Keratinocyte (primary cell): Measurements from ENCODE around the gene TEKT5. TPM values are rescaled to one million over a fixed set of nuclear protein-coding genes. Genes with fewer than 3 reads are reported as not detected.

Experiments used
- DNase-seq: peaks from one replicate; pipeline ENCODE4 v3.0.0-alpha.2; 2011; ENCODE audit warnings: low read depth, missing footprints, low spot score
- FAIRE-seq: peaks from 2 replicates; lab custom pipeline; 2011; peaks lifted over from hg19 to GRCh38; lab: Jason Lieb, UNC
- H2AFZ ChIP-seq: 2 replicates; pipeline ENCODE4 v1.6.0; 2012; ENCODE audit warnings: low read length, control low read depth, inconsistent platforms; ENCODE audit not compliant: control insufficient read depth
- H3K27ac ChIP-seq: 2 replicates; pipeline ENCODE4 v1.5.1; 2011; ENCODE audit warnings: low read length; ENCODE audit not compliant: control insufficient read depth, insufficient read depth
- H3K27me3 ChIP-seq: 3 replicates; pipeline ENCODE4 v1.6.0; 2011; ENCODE audit warnings: low read length; ENCODE audit not compliant: control insufficient read depth, insufficient read depth; ENCODE audit errors: extremely low read depth
- H3K36me3 ChIP-seq, 2 experiments: 2 replicates in 1 of 2; 3 replicates in 1 of 2; pipeline ENCODE4 v1.5.1; 2011; ENCODE audit warnings: low read length in 2 of 2, mild to moderate bottlenecking in 1 of 2; ENCODE audit not compliant: control insufficient read depth in 2 of 2, insufficient read depth in 2 of 2; ENCODE audit errors: extremely low read depth in 1 of 2
- H3K4me1 ChIP-seq: 3 replicates; pipeline ENCODE4 v1.5.1; 2011; ENCODE audit warnings: low read length; ENCODE audit not compliant: control insufficient read depth, insufficient read depth; ENCODE audit errors: extremely low read depth
- H3K4me2 ChIP-seq: 3 replicates; pipeline ENCODE4 v1.6.0; 2011; ENCODE audit warnings: low read depth, low read length; ENCODE audit not compliant: control insufficient read depth, insufficient read depth; ENCODE audit errors: extremely low read depth
- H3K4me3 ChIP-seq, 3 experiments: fragments of 200-600 bp in 1 of 3; sonication (generic) in 1 of 3; 2 replicates in 2 of 3; 3 replicates in 1 of 3; pipeline ENCODE4 v1.5.1; 2011 to 2016; ENCODE audit warnings: low read length in 3 of 3, mild to moderate bottlenecking in 3 of 3, control low read depth in 2 of 3, inconsistent platforms in 1 of 3, low read depth in 1 of 3, mixed read lengths in 1 of 3, mixed run types in 1 of 3, moderate library complexity in 1 of 3; ENCODE audit not compliant: control insufficient read depth in 2 of 3, insufficient read depth in 2 of 3; ENCODE audit errors: extremely low read depth in 1 of 3
- H3K79me2 ChIP-seq: 2 replicates; pipeline ENCODE4 v1.6.0; 2012; ENCODE audit warnings: low read length; ENCODE audit not compliant: control insufficient read depth, insufficient read depth
- H3K9ac ChIP-seq: 3 replicates; pipeline ENCODE4 v1.6.0; 2011; ENCODE audit warnings: low read length; ENCODE audit not compliant: control insufficient read depth, insufficient read depth; ENCODE audit errors: extremely low read depth
- H3K9me1 ChIP-seq: 3 replicates; pipeline ENCODE4 v1.6.0; 2011; ENCODE audit warnings: low read length; ENCODE audit not compliant: control insufficient read depth, insufficient read depth; ENCODE audit errors: extremely low read depth
- H3K9me3 ChIP-seq: 2 replicates; pipeline ENCODE4 v1.5.1; 2012; ENCODE audit warnings: low read depth, low read length; ENCODE audit not compliant: control insufficient read depth
- H4K20me1 ChIP-seq: 3 replicates; pipeline ENCODE4 v1.6.0; 2011; ENCODE audit warnings: low read length; ENCODE audit not compliant: control insufficient read depth, insufficient read depth; ENCODE audit errors: extremely low read depth
- EZH2 ChIP-seq: IDR thresholded peaks from one replicate; pipeline ENCODE4 v1.6.1; 2012; ENCODE audit warnings: inconsistent platforms, mild to moderate bottlenecking, low read length, moderate library complexity
- dilution Hi-C: fragments of 300-500 bp; cut with MboI; formaldehyde crosslinking; loops from one replicate; pipeline ENCODE4 v1.7.0; 2020; ENCODE audit warnings: low sequenced_read_pairs; ENCODE audit not compliant: extremely low pct_ligation_motif_present
- polyA plus RNA-seq, 5 experiments: library from polyadenylated mRNA; depleted of rRNA in 3 of 5; stranded (reverse) in 3 of 5; stranded (forward) in 1 of 5; unstranded in 1 of 5; fragments of >200 nt; gene quantifications; 1 replicate in 1 of 5; 2 replicates in 3 of 5; 3 replicates in 1 of 5; pipeline versions ENCODE4 v1.2.1 to v1.2.3, GENCODE V29; 2011 to 2012; ENCODE audit warnings: missing spikeins in 2 of 5, low read depth in 1 of 5, low replicate concordance in 1 of 5
- TF ChIP-seq, protein P1 (sequence below), 3 experiments: IDR thresholded peaks in 1 of 3; conservative IDR thresholded peaks in 1 of 3; optimal IDR thresholded peaks in 1 of 3; 2 replicates in 2 of 3; 3 replicates in 1 of 3; pipeline versions ENCODE3 to v1.5.1; 2011; ENCODE audit warnings: low read length in 3 of 3, mild to moderate bottlenecking in 3 of 3, moderate library complexity in 2 of 3, control low read depth in 1 of 3, inconsistent platforms in 1 of 3; ENCODE audit not compliant: insufficient read depth in 2 of 3; ENCODE audit errors: extremely low read depth in 1 of 3

Gene TEKT5
- polyA plus RNA-seq, 1 donor (not counting 4 experiments of a cell fraction or from before 2014, with no cell fraction given), result not detected

DNA sequence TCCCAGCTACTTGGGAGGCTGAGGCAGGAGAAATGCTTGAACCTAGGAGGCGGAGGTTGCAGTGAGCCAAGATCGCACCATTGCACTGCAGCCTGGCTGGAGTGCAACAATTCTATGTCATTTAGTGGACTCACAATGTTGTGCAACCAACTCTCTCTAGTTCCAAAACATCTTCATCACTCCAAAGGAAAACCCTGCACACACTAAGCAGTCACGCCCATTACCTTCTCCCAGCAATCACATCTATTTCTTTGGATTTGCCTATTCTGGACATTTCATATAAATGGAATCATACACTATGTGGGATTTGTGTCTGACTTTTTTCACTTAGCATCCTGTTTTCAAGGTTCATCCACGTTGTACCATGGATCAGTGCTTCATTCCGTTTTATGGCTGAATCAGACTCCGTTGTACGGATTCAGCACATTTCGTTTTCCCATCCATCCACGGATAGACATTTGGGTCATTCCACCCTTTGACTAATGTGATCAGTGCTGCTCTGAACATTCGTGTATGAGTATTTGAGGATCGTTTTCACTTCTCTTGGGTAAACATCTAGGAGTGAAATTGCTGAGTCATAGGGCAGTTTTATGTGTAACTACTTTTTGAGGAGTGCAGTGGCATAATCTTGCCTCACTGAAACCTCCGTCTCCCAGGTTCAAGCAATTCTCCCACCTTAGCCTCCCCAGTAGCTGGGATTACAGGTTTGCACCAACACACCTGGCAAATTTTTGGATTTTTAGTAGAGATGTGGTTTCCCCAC is 69.0 kb downstream of the TEKT5 start:
- H3K4me1 ChIP-seq, result no peaks in the 10 kb centered on the region
- no peaks in the 10 kb centered on the region for H3K9me3 ChIP-seq
- no peaks in the 10 kb centered on the region for H3K36me3 ChIP-seq
- H3K4me3 ChIP-seq, result no peak overlapping the region
- no peaks in the 10 kb centered on the region for H3K9me1 ChIP-seq
- H3K27ac ChIP-seq, result no peak overlapping the region
- TF ChIP-seq, protein P1, sequence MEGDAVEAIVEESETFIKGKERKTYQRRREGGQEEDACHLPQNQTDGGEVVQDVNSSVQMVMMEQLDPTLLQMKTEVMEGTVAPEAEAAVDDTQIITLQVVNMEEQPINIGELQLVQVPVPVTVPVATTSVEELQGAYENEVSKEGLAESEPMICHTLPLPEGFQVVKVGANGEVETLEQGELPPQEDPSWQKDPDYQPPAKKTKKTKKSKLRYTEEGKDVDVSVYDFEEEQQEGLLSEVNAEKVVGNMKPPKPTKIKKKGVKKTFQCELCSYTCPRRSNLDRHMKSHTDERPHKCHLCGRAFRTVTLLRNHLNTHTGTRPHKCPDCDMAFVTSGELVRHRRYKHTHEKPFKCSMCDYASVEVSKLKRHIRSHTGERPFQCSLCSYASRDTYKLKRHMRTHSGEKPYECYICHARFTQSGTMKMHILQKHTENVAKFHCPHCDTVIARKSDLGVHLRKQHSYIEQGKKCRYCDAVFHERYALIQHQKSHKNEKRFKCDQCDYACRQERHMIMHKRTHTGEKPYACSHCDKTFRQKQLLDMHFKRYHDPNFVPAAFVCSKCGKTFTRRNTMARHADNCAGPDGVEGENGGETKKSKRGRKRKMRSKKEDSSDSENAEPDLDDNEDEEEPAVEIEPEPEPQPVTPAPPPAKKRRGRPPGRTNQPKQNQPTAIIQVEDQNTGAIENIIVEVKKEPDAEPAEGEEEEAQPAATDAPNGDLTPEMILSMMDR (optimal IDR thresholded peaks at IDR 0.05 in 1 of 3, IDR thresholded peaks at IDR 0.05 in 1 of 3, conservative IDR thresholded peaks at IDR 0.05 in 1 of 3; ENCODE audit: extremely low read depth in 1 of 3, insufficient read depth in 2 of 3, low read length in 3 of 3), result no peak
- H3K9ac ChIP-seq, result no peak overlapping the region
- dilution Hi-C loops, result no loop called here
- no peak overlapping the region for H2AFZ ChIP-seq
- no peaks in the 10 kb centered on the region for H4K20me1 ChIP-seq
- no peaks in the 10 kb centered on the region for H3K27me3 ChIP-seq
- no peak overlapping the region for H3K4me2 ChIP-seq
- FAIRE-seq (no peak), DNase-seq (no peak)
- H3K79me2 ChIP-seq, result no peaks in the 10 kb centered on the region

DNA sequence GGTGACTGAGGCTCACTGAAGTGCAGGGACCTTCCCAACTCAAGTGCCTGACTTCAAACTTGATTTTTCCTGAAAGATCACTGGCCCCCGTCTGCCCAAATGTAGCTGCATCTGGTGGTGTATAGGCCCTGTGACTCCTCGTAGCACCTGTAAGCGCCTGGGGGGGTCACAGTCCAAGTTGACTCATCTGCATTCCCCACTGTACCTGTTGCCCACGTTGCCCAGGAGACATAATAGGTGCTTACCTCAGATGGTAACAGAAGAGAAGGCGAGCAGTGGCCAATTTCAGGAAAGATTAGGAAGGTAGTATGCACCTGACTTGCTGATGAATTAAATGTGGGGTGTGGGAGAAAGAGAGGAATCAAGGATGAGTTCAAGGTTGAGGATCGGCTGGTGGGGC is 70.2 kb downstream of the TEKT5 start:
- H3K4me3 ChIP-seq, result no peak overlapping the region
- TF ChIP-seq, protein P1 (optimal IDR thresholded peaks at IDR 0.05 in 1 of 3, IDR thresholded peaks at IDR 0.05 in 1 of 3, conservative IDR thresholded peaks at IDR 0.05 in 1 of 3; ENCODE audit: extremely low read depth in 1 of 3, insufficient read depth in 2 of 3, low read length in 3 of 3), result no peak
- TF ChIP-seq EZH2, result no peak
- DNase-seq (peak; percentile 59), FAIRE-seq (no peak)
- H4K20me1 ChIP-seq, result no peaks in the 10 kb centered on the region
- H3K79me2 ChIP-seq, result no peaks in the 10 kb centered on the region
- no peaks in the 10 kb centered on the region for H3K9me1 ChIP-seq
- peaks cover 3% of the 10 kb centered on the region for H3K4me1 ChIP-seq
- no peak overlapping the region for H3K9ac ChIP-seq
- H2AFZ ChIP-seq, result no peak overlapping the region
- no peaks in the 10 kb centered on the region for H3K9me3 ChIP-seq
- no peak overlapping the region for H3K27ac ChIP-seq
- dilution Hi-C loops, result no loop called here
- H3K27me3 ChIP-seq, result no peaks in the 10 kb centered on the region
- no peak overlapping the region for H3K4me2 ChIP-seq
- H3K36me3 ChIP-seq, result no peaks in the 10 kb centered on the region
